ENCODE measurements around the gene CDC42EP5. TPM values are rescaled to one million over a fixed set of nuclear protein-coding genes. Genes with fewer than 3 reads are reported as not detected.

The CDC42EP5 gene
- total and polyA plus RNA-seq, 10 of the 15 experiments (the other 5 are each of a cell fraction or from before 2014, with no cell fraction given) = 0.42 to 1.8 (median 1.4) TPM; not detected in 6

GRCh38 chr19:54521022-54521859 is 48.1 kb upstream of the CDC42EP5 start (continued):
- TF ChIP-seq PBX3 (IDR thresholded peaks at IDR 0.05; ENCODE audit: insufficient replicate concordance, low read depth, low read length) (peak; percentile 81), PKNOX1 (IDR thresholded peaks at IDR 0.05) (peak; percentile 91), STAT3 (IDR thresholded peaks at IDR 0.05; ENCODE audit: low read depth, low read length) (no peak)

GRCh38 chr19:54518844-54519243 is 45.7 kb upstream of the CDC42EP5 start:
- no TSS peak for BruUV-seq (replicated peaks)
- ChIA-PET CTCF (interaction anchor here (0.8 to 1.9 kb wide), 4 partner anchors 33 to 134 kb away, joined by 4 to 10 read pairs (median 6); no protein-coding TSS in a partner anchor), POLR2A (interaction anchor here (0.7 to 1.2 kb wide), 3 partner anchors 14 to 98 kb away, joined by 3 to 4 read pairs (median 4); no protein-coding TSS in a partner anchor), RAD21 (ENCODE audit: unreplicated experiment) (interaction anchor here (0.7 to 1.1 kb wide), 4 partner anchors 33 to 156 kb away, joined by 3 to 4 read pairs (median 4); no protein-coding TSS in a partner anchor), SMC1A (ENCODE audit: uncharacterized antibody, unreplicated experiment) (interaction anchor here (0.8 to 2.4 kb wide), 12 partner anchors 10 to 143 kb away, joined by 3 to 9 read pairs (median 3); no protein-coding TSS in a partner anchor)
- WGBS (ENCODE audit: insufficient coverage, insufficient replicate concordance, low lambda C conversion rate, missing lambda C conversion rate) = 0% methylated on average over 5 of the region's 5 CpGs
- H3K4me2 ChIP-seq (ENCODE audit: control insufficient read depth, insufficient read depth) = peak overlapping the region; percentile 78
- FAIRE-seq (peak; percentile 75), DNase-seq (ENCODE audit: low read depth, low spot score) (peak; percentile 73), ATAC-seq (peak; percentile 81)
- in situ Hi-C loops (cut with MboI) = no loop called here
- H3K9ac ChIP-seq (ENCODE audit: control insufficient read depth, insufficient read depth, low read length) = no peak overlapping the region
- no peaks in the 10 kb centered on the region for H4K20me1 ChIP-seq (ENCODE audit: control insufficient read depth, insufficient read depth)
- no peak overlapping the region for H2AFZ ChIP-seq (ENCODE audit: control insufficient read depth, low read depth, low read length)
- H3K79me2 ChIP-seq (ENCODE audit: control insufficient read depth, insufficient read depth, low read length) = no peaks in the 10 kb centered on the region
- peaks cover 51% of the 10 kb centered on the region for H3K4me1 ChIP-seq (ENCODE audit: control insufficient read depth, insufficient read depth, low read length)
- H3K27me3 ChIP-seq (replicated peaks in 1 of 2; ENCODE audit: control insufficient read depth in 2 of 2, insufficient read depth in 2 of 2, low read length in 1 of 2) = peaks cover 0 to 1% of the 10 kb centered on the region in 2 experiments; a peak in 1 of 4 replicates
- H3K36me3 ChIP-seq (ENCODE audit: control insufficient read depth in 2 of 2, insufficient read depth in 2 of 2, low read length in 1 of 2) = no peaks in the 10 kb centered on the region
- no peak overlapping the region for H3K4me3 ChIP-seq
- H3K9me3 ChIP-seq (replicated peaks; ENCODE audit: control insufficient read depth, insufficient read depth, low read length) = no peaks in the 10 kb centered on the region
- peak overlapping the region; percentile 60 for H3K27ac ChIP-seq (ENCODE audit: control insufficient read depth, insufficient read depth)
- intact Hi-C loops (cut with micrococcal nuclease; ENCODE audit: unreplicated experiment) = loop anchor here (5.0 kb wide), 2 partner anchors 33 to 37 kb away; no protein-coding TSS in a partner anchor
- TF ChIP-seq ZBED1 (IDR thresholded peaks at IDR 0.05; ENCODE audit: borderline replicate concordance) (peak; percentile 79; the same call in 1 of the 2 replicates), DPF2 (IDR thresholded peaks at IDR 0.05) (0 out of 2 replicates have a peak, but pooled peaks have one; percentile 25), RFX5 (IDR thresholded peaks at IDR 0.05; ENCODE audit: low read depth, low read length) (no peak), IKZF2 (IDR thresholded peaks at IDR 0.05) (peak; percentile 77 to 82), CBFB (IDR thresholded peaks at IDR 0.05; ENCODE audit: low read depth) (peak; percentile 61; the same call in 1 of the 2 replicates), CEBPB (IDR thresholded peaks at IDR 0.05; ENCODE audit: borderline replicate concordance in 1 of 2, low read depth in 2 of 2, low read length in 2 of 2) (0 out of 4 replicates have a peak, but pooled peaks of 1 of the 2 experiments have one; percentile 36), GABPA (IDR thresholded peaks at IDR 0.05; ENCODE audit: low read depth) (peak; percentile 48), STAT1 (conservative IDR thresholded peaks at IDR 0.05) (no peak), PML (IDR thresholded peaks at IDR 0.05; ENCODE audit: low read length) (peak; percentile 53; the same call in 1 of the 2 replicates), CREM (IDR thresholded peaks at IDR 0.05; ENCODE audit: low read depth) (peak; percentile 83), PAX5 (IDR thresholded peaks at IDR 0.05; ENCODE audit: borderline replicate concordance, low read depth, low read length) (peak; percentile 80; the same call in 1 of the 2 replicates), SP1 (IDR thresholded peaks at IDR 0.05; ENCODE audit: low read depth, low read length) (peak; percentile 58), E4F1 (IDR thresholded peaks at IDR 0.05; ENCODE audit: borderline replicate concordance, partially characterized antibody) (no peak), CBX5 (IDR thresholded peaks at IDR 0.05; ENCODE audit: low read depth) (peak; percentile 64; the same call in 1 of the 2 replicates)

Measured in GM12878 (cell line).